Uterus (tissue), 4 donors: ENCODE data around the gene ECHDC1. TPM values are rescaled to one million over a fixed set of nuclear protein-coding genes. Genes with fewer than 3 reads are reported as not detected.
A peak's percentile ranks its signal among the peaks of the same experiment; 100 is the strongest.

Experiments
- DNase-seq, 2 donors: peaks; one replicate each; pipeline ENCODE4 v3.0.0-alpha.2; 2019 to 2020
- H3K27ac ChIP-seq, 2 donors: fragments of 200-600 bp; sonication (generic); 1 replicate in 1 of 2; 2 replicates in 1 of 2; pipeline ENCODE4 v1.5.1; 2016 to 2018
- H3K27me3 ChIP-seq, 2 donors: fragments of 200-600 bp; sonication (generic); one replicate each; pipeline ENCODE4 v1.5.1; 2018 to 2019; ENCODE audit warnings: control low read depth in 1 of 2
- H3K36me3 ChIP-seq, 2 donors: fragments of 200-600 bp; sonication (generic); one replicate each; pipeline ENCODE4 v1.5.1; 2019; ENCODE audit warnings: control low read depth in 1 of 2
- H3K4me1 ChIP-seq, 2 donors: fragments of 200-600 bp; sonication (generic); one replicate each; pipeline ENCODE4 v1.5.1; 2018 to 2019; ENCODE audit warnings: control low read depth in 1 of 2
- H3K4me3 ChIP-seq, 2 donors: fragments of 200-600 bp; sonication (generic); 1 replicate in 1 of 2; 2 replicates in 1 of 2; pipeline ENCODE4 v1.5.1; 2018 to 2019; ENCODE audit warnings: mild to moderate bottlenecking in 1 of 2
- H3K9me3 ChIP-seq, 2 donors: fragments of 200-600 bp; sonication (generic); one replicate each; pipeline ENCODE4 v1.5.1; 2019; ENCODE audit warnings: control low read depth in 1 of 2
- CTCF ChIP-seq, 4 experiments: fragments of 200-600 bp in 2 of 4; fragments of 450-650 bp in 2 of 4; sonication (generic) in 2 of 4; IDR thresholded peaks; one replicate each; pipeline ENCODE4 v1.5.1; 2016 to 2019; ENCODE audit warnings: antibody characterized with exemption in 4 of 4, mild to moderate bottlenecking in 2 of 4, moderate library complexity in 1 of 4
- POLR2A ChIP-seq, 2 donors: fragments of 450-650 bp; IDR thresholded peaks; one replicate each; pipeline ENCODE4 v1.6.1; 2016; ENCODE audit warnings: antibody characterized with exemption in 2 of 2, mild to moderate bottlenecking in 1 of 2, moderate library complexity in 1 of 2
- intact Hi-C: fragments of 100-400 bp; cut with DNase I; formaldehyde crosslinking; loops from one replicate; pipeline ENCODE4 v1.15.1; 2023; ENCODE audit warnings: low total_unique reads
- total RNA-seq, 4 donors: library from RNA; depleted of rRNA in 3 of 4; stranded (reverse); fragments of >200 nt in 3 of 4; gene quantifications; one replicate each; pipeline versions ENCODE4 v1.1.0 to v1.2.4, GENCODE V29; 2014 to 2023
- donor health status: DM: yes; HTN: yes; CAD: no.

Gene ECHDC1
- total RNA-seq, 4 donors from 2014 or later = 7.4 to 109 (median 18.5) TPM

GRCh38 chr6:127302728-127303660 is 40.4 kb downstream of the ECHDC1 start:
- TF ChIP-seq CTCF (IDR thresholded peaks at IDR 0.05) (peak; percentile 56 to 72 (median 69)), POLR2A (IDR thresholded peaks at IDR 0.05) (no peak)
- Histone ChIP-seq H3K9me3 (no peaks in the 10 kb centered on the region), H3K27ac (no peak overlapping the region), H3K36me3 (no peaks in the 10 kb centered on the region), H3K4me3 (no peak overlapping the region), H3K4me1 (no peaks in the 10 kb centered on the region), H3K27me3 (no peaks in the 10 kb centered on the region)
- peak; percentile 18 to 26 for DNase-seq
- intact Hi-C loops = no loop called here

GRCh38 chr6:127301199-127301700 is 42.2 kb downstream of the ECHDC1 start:
- Histone ChIP-seq H3K4me3 (no peak overlapping the region), H3K36me3 (no peaks in the 10 kb centered on the region), H3K4me1 (no peaks in the 10 kb centered on the region), H3K27me3 (no peaks in the 10 kb centered on the region), H3K9me3 (no peaks in the 10 kb centered on the region), H3K27ac (no peak overlapping the region)
- DNase-seq = no peak
- TF ChIP-seq CTCF (IDR thresholded peaks at IDR 0.05) = no peak
- TF ChIP-seq POLR2A (IDR thresholded peaks at IDR 0.05) = no peak
- intact Hi-C loops = no loop called here

GRCh38 chr6:127300411-127300810 is 43.0 kb downstream of the ECHDC1 start:
- Histone ChIP-seq H3K27me3 (no peaks in the 10 kb centered on the region), H3K4me3 (no peak overlapping the region), H3K27ac (no peak overlapping the region), H3K4me1 (no peaks in the 10 kb centered on the region), H3K9me3 (no peaks in the 10 kb centered on the region), H3K36me3 (no peaks in the 10 kb centered on the region)
- DNase-seq = no peak
- TF ChIP-seq POLR2A (IDR thresholded peaks at IDR 0.05) (no peak), CTCF (IDR thresholded peaks at IDR 0.05) (no peak)
- intact Hi-C loops = no loop called here

DNA sequence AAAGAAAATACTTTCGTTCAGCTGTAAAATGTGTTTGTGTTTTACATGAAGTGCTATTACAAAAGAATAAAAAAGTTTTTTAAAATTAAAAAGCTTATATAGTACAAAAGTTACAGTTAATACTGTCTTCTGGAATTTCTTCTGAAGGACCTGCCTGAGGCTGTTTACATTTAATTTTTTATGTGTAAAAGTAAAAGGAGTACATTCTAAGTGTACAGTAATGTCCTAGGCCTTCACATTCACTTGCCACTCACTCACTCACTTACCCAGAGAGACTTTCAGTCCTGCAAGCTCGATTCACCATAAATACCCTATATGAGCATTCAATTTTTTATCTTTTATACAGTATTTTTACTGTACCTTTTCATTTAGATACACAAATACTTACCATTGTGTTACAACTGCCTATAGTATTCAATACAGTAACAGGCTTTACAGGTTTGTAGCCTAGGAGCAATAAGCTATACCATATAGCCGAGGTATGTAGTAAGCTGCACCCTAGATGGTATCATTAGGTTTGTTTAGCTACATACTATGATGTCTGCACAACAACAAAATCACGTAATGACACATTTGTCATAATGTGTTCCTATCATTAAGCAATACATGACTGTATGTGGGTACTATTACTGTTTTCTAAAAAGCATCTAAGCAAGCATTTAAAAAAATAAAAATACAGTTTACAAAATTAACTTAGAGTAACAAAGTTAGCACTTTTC is 43.7 kb downstream of the ECHDC1 start:
- H3K4me3 ChIP-seq = no peak overlapping the region
- no peaks in the 10 kb centered on the region for H3K27me3 ChIP-seq
- H3K27ac ChIP-seq = no peak overlapping the region
- no peaks in the 10 kb centered on the region for H3K9me3 ChIP-seq
- TF ChIP-seq CTCF (IDR thresholded peaks at IDR 0.05) = no peak
- no peak for TF ChIP-seq POLR2A (IDR thresholded peaks at IDR 0.05)
- intact Hi-C loops = no loop called here
- H3K36me3 ChIP-seq = no peaks in the 10 kb centered on the region
- no peaks in the 10 kb centered on the region for H3K4me1 ChIP-seq
- DNase-seq = no peak

- no peak for TF ChIP-seq POLR2A (IDR thresholded peaks at IDR 0.05)
- TF ChIP-seq CTCF (IDR thresholded peaks at IDR 0.05) = no peak
- no peaks in the 10 kb centered on the region for H3K36me3 ChIP-seq
- no peaks in the 10 kb centered on the region for H3K4me1 ChIP-seq
- DNase-seq = no peak
- intact Hi-C loops = no loop called here
- no peak overlapping the region for H3K4me3 ChIP-seq
- no peaks in the 10 kb centered on the region for H3K9me3 ChIP-seq
- H3K27ac ChIP-seq = no peak overlapping the region
- no peaks in the 10 kb centered on the region for H3K27me3 ChIP-seq
Measured at GRCh38 chr6:127298475-127298874, 44.9 kb downstream of the ECHDC1 start.
